HCT116 (cell line): ENCODE data around the gene RAC2. TPM values are rescaled to one million over a fixed set of nuclear protein-coding genes. Genes with fewer than 3 reads are reported as not detected.

ENCODE experiments used
- ATAC-seq: fragments of 200-7000 bp; cut with Tn5 transposase; 2 replicates; pipeline ENCODE4 v1.9.1; 2020; ENCODE audit warnings: mild to moderate bottlenecking, moderate library complexity
- BruUV-seq: library from RNA; stranded (reverse); fragments of 400-500 nt; replicated peaks from 2 replicates; lab custom pipeline; 2021; lab: Mats Ljungman, UMichigan
- CTCF ChIA-PET: fragments of 300-600 bp; sonication (Branson Sonifier 250); formaldehyde crosslinking; loops from one replicate; lab custom pipeline; 2021; ENCODE audit warnings: antibody characterized with exemption; lab: Charles Lee
- POLR2A ChIA-PET: fragments of 300-600, 350-600 bp; sonication (Branson Sonifier 250); formaldehyde crosslinking; loops from one replicate; lab custom pipeline; 2021; ENCODE audit warnings: antibody characterized with exemption; lab: Charles Lee
- RAD21 ChIA-PET, 2 experiments: fragments of 300-600 bp; sonication (Branson Sonifier 250); formaldehyde crosslinking; loops; one replicate each; lab custom pipeline; 2023; ENCODE audit warnings: low total read pairs in 2 of 2; ENCODE audit not compliant: uncharacterized antibody in 2 of 2, unreplicated experiment in 2 of 2, low non-redundant PET in 1 of 2; lab: Charles Lee
- DNase-seq: peaks from one replicate; pipeline ENCODE4 v3.0.0-alpha.2; 2010; ENCODE audit warnings: low read depth, low spot score
- H2AFZ ChIP-seq: fragments of 200-600 bp; shearing (Covaris generic), sonication (generic); 2 replicates; pipeline ENCODE4 v1.6.1; 2017; ENCODE audit warnings: low read depth, mixed run types, mixed read lengths, antibody characterized with exemption, low read length; ENCODE audit not compliant: poor library complexity, severe bottlenecking
- H3K27ac ChIP-seq: 2 replicates; pipeline ENCODE4 v1.5.1; 2012; ENCODE audit warnings: low read depth, low read length
- H3K27me3 ChIP-seq: fragments of 200-600 bp; sonication (generic); 2 replicates; pipeline ENCODE4 v1.6.1; 2016; ENCODE audit warnings: mixed run types, low read length, mixed read lengths; ENCODE audit not compliant: insufficient read depth
- H3K36me3 ChIP-seq, 2 experiments: fragments of 200-500 bp in 1 of 2; fragments of 200-600 bp in 1 of 2; sonication (Bioruptor generic) in 1 of 2; sonication (generic) in 1 of 2; 2 replicates each; pipeline versions ENCODE4 v1.5.1 to v1.6.1; 2014 to 2016; ENCODE audit warnings: low read length in 2 of 2, inconsistent platforms in 1 of 2, mixed read lengths in 1 of 2, mixed run types in 1 of 2; ENCODE audit not compliant: insufficient read depth in 2 of 2, control insufficient read depth in 1 of 2
- H3K4me1 ChIP-seq, 2 experiments: fragments of 200-600 bp in 1 of 2; sonication (generic) in 1 of 2; 2 replicates each; pipeline versions ENCODE4 v1.5.1 to v1.6.1; 2012 to 2017; ENCODE audit warnings: low read length in 2 of 2, inconsistent platforms in 1 of 2, mild to moderate bottlenecking in 1 of 2, mixed read lengths in 1 of 2, mixed run types in 1 of 2, moderate library complexity in 1 of 2; ENCODE audit not compliant: insufficient read depth in 2 of 2, control insufficient read depth in 1 of 2
- H3K4me2 ChIP-seq: fragments of 200-600 bp; sonication (generic); 2 replicates; pipeline ENCODE4 v1.6.1; 2017; ENCODE audit warnings: mixed run types, low read length, mixed read lengths
- H3K4me3 ChIP-seq, 2 experiments: fragments of 200-600 bp in 1 of 2; sonication (generic) in 1 of 2; replicated peaks in 1 of 2; 2 replicates each; pipeline ENCODE4 v1.5.1; 2011 to 2016; ENCODE audit warnings: low read length in 2 of 2, control low read depth in 1 of 2, low read depth in 1 of 2, mild to moderate bottlenecking in 1 of 2, mixed read lengths in 1 of 2, mixed run types in 1 of 2
- H3K79me2 ChIP-seq: fragments of 200-600 bp; sonication (generic); 2 replicates; pipeline ENCODE4 v1.6.1; 2017; ENCODE audit warnings: mild to moderate bottlenecking, mixed run types, low read length, moderate library complexity, mixed read lengths; ENCODE audit not compliant: insufficient read depth
- H3K9ac ChIP-seq: fragments of 200-600 bp; sonication (generic); 2 replicates; pipeline ENCODE4 v1.6.1; 2016; ENCODE audit warnings: low read length, mixed read lengths
- H3K9me2 ChIP-seq: fragments of 200-600 bp; sonication (generic), shearing (Covaris generic); 2 replicates; pipeline ENCODE4 v1.6.1; 2017; ENCODE audit warnings: mixed run types, mild to moderate bottlenecking, moderate library complexity; ENCODE audit not compliant: insufficient read depth
- H3K9me3 ChIP-seq, 2 experiments: fragments of 200-500 bp in 1 of 2; fragments of 200-600 bp in 1 of 2; sonication (Bioruptor generic) in 1 of 2; sonication (generic) in 1 of 2; 2 replicates each; pipeline ENCODE4 v1.6.1; 2014 to 2017; ENCODE audit warnings: low read length in 2 of 2, mixed read lengths in 2 of 2, inconsistent platforms in 1 of 2, low read depth in 1 of 2, mild to moderate bottlenecking in 1 of 2, mixed run types in 1 of 2, moderate library complexity in 1 of 2; ENCODE audit not compliant: control insufficient read depth in 1 of 2, insufficient read depth in 1 of 2
- H4K20me1 ChIP-seq: fragments of 200-600 bp; sonication (generic), shearing (Covaris generic); 2 replicates; pipeline ENCODE4 v1.6.1; 2017; ENCODE audit warnings: mixed run types, mild to moderate bottlenecking, moderate library complexity; ENCODE audit not compliant: insufficient read depth
- EGR1 ChIP-seq: IDR thresholded peaks from 2 replicates; pipeline ENCODE4 v1.6.1; 2012; ENCODE audit warnings: low read depth
- EZH2 ChIP-seq: fragments of 200-600 bp; sonication (generic); IDR thresholded peaks from 2 replicates; pipeline ENCODE4 v1.6.1; 2017; ENCODE audit warnings: antibody characterized with exemption, mixed run types
- POLR2A ChIP-seq: IDR thresholded peaks from 2 replicates; pipeline ENCODE4 v1.7.0; 2011; ENCODE audit warnings: borderline replicate concordance; ENCODE audit not compliant: insufficient read depth, insufficient read length; ENCODE audit errors: extremely low read depth
- intact Hi-C: fragments of 100-400 bp; cut with micrococcal nuclease; formaldehyde crosslinking; loops from 2 replicates; pipeline ENCODE4 v1.10.0; 2022
- total RNA-seq: library from RNA; stranded (reverse); gene quantifications from one replicate; pipeline ENCODE4 v1.2.1, GENCODE V29; 2021; ENCODE audit not compliant: unreplicated experiment
- TF ChIP-seq, protein P1 (sequence below): IDR thresholded peaks from 2 replicates; pipeline ENCODE4 v1.6.1; 2012

RAC2 gene
- total RNA-seq, 1 experiment from 2014 or later: 62.0 TPM

- Histone ChIP-seq H3K4me2 (no peak overlapping the region), H3K9me2 (no peaks in the 10 kb centered on the region), H3K36me3 (no peaks in the 10 kb centered on the region), H4K20me1 (no peaks in the 10 kb centered on the region), H3K4me3 (no peak overlapping the region), H3K27me3 (no peaks in the 10 kb centered on the region), H3K79me2 (no peaks in the 10 kb centered on the region), H3K9me3 (peaks cover 0 to 18% of the 10 kb centered on the region in 2 experiments; a peak in 1 of 4 replicates), H2AFZ (no peak overlapping the region), H3K4me1 (peaks cover 8 to 36% of the 10 kb centered on the region in 2 experiments), H3K9ac (no peak overlapping the region), H3K27ac (no peak overlapping the region)
- ATAC-seq (no peak), DNase-seq (no peak)
- no TSS peak for BruUV-seq
- TF ChIP-seq EZH2 (no peak), EGR1 (no peak), POLR2A (no peak)
- ChIA-PET POLR2A (no interaction called here), RAD21 (no interaction called here), CTCF (no interaction called here)
- intact Hi-C loops: loop anchor here (5.0 kb wide), 1 partner anchor 482 kb away; no protein-coding TSS in a partner anchor
Observed at GRCh38 chr22:37263966-37264887, 20.2 kb upstream of the RAC2 start.

DNA sequence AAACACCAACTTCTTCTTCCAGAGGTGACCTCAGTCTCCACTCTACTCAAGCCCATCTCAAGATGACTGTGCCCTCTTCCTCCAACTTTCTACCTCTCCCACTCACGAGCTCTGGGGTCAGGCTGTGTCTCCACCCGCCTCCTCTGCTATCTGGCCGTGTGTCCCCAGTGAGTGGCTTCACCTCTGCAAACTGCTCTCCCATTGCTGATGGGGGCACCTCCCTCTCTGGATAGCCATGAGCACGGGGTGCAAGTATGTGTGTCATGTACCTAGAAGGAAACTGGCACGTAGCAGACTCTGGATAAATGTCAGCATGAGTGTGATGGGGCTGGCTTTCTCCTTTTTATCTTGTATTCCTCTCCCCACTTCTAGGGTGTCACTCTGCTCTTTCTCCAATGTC lies 18.3 kb upstream of the RAC2 start:
- H3K9ac ChIP-seq: no peak overlapping the region
- no peaks in the 10 kb centered on the region for H3K36me3 ChIP-seq
- no peak overlapping the region for H2AFZ ChIP-seq
- TF ChIP-seq, protein P1, sequence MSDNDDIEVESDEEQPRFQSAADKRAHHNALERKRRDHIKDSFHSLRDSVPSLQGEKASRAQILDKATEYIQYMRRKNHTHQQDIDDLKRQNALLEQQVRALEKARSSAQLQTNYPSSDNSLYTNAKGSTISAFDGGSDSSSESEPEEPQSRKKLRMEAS: no peak
- H3K79me2 ChIP-seq: no peaks in the 10 kb centered on the region
- H3K27ac ChIP-seq: no peak overlapping the region
- H3K4me2 ChIP-seq: no peak overlapping the region
- ATAC-seq (no peak), DNase-seq (no peak)
- no peaks in the 10 kb centered on the region for H3K27me3 ChIP-seq
- POLR2A ChIA-PET: no interaction called here
- intact Hi-C loops: loop anchor here (5.0 kb wide), 1 partner anchor 480 kb away; no protein-coding TSS in a partner anchor
- H3K9me3 ChIP-seq: peaks cover 0 to 18% of the 10 kb centered on the region in 2 experiments; a peak in 1 of 4 replicates
- no peak overlapping the region for H3K4me3 ChIP-seq
- RAD21 ChIA-PET: no interaction called here
- H3K4me1 ChIP-seq: peaks cover 21 to 42% of the 10 kb centered on the region in 2 experiments
- CTCF ChIA-PET: interaction anchor here (1.4 kb wide), 1 partner anchor 10 kb away, joined by 3 read pairs; no protein-coding TSS in a partner anchor
- no peaks in the 10 kb centered on the region for H3K9me2 ChIP-seq
- no peaks in the 10 kb centered on the region for H4K20me1 ChIP-seq
- BruUV-seq: no TSS peak
